ENCODE measurements around the gene NTSR1. TPM values are rescaled to one million over a fixed set of nuclear protein-coding genes. Genes with fewer than 3 reads are reported as not detected.
A peak's percentile ranks its signal among the peaks of the same experiment; 100 is the strongest.

NTSR1 gene
- total and polyA plus RNA-seq, 3 experiments from 2014 or later, result not detected

- H3K27me3 ChIP-seq (ENCODE audit: insufficient read depth, low read length, poor library complexity, severe bottlenecking), result no peaks in the 10 kb centered on the region
- H3K4me3 ChIP-seq (ENCODE audit: low read length), result no peak overlapping the region
- POLR2A ChIA-PET, result no interaction called here
- H3K27ac ChIP-seq (ENCODE audit: low read depth, low read length), result no peak overlapping the region
- no peaks in the 10 kb centered on the region for H3K9me3 ChIP-seq (ENCODE audit: low read length)
- no peaks in the 10 kb centered on the region for H3K36me3 Mint-ChIP-seq
- H3K4me1 Mint-ChIP-seq, result peaks cover 2 to 15% (median 6%) of the 10 kb centered on the region in 3 donors
- peak overlapping the region in 1 of 7 donors; percentile 73 for H3K4me3 Mint-ChIP-seq
- CTCF ChIA-PET, result interaction anchor here (1.2 kb wide), 1 partner anchor 91 kb away, joined by 3 read pairs; the partner anchor contains the start of gene SLCO4A1
- H3K27ac Mint-ChIP-seq, result no peak overlapping the region
- H3K9me3 Mint-ChIP-seq, result no peaks in the 10 kb centered on the region
- DNase-seq, result no peak
- H3K27me3 Mint-ChIP-seq, result no peaks in the 10 kb centered on the region
- no peaks in the 10 kb centered on the region for H3K36me3 ChIP-seq (ENCODE audit: insufficient read depth, low read length)
- peaks cover 6% of the 10 kb centered on the region for H3K4me1 ChIP-seq (ENCODE audit: insufficient read depth, low read length)
Measured at GRCh38 chr20:62733526-62733842, 24.8 kb downstream of the NTSR1 start.

GRCh38 chr20:62733891-62734290, 25.3 kb downstream of the NTSR1 start:
- H3K4me3 Mint-ChIP-seq, result no peak overlapping the region
- ChIA-PET CTCF (interaction anchor here (1.2 kb wide), 1 partner anchor 92 kb away, joined by 3 read pairs; the partner anchor contains the start of gene SLCO4A1), POLR2A (no interaction called here)
- H3K27me3 Mint-ChIP-seq, result no peaks in the 10 kb centered on the region
- no peaks in the 10 kb centered on the region for H3K36me3 ChIP-seq (ENCODE audit: insufficient read depth, low read length)
- no peaks in the 10 kb centered on the region for H3K9me3 ChIP-seq (ENCODE audit: low read length)
- no peak overlapping the region for H3K4me3 ChIP-seq (ENCODE audit: low read length)
- no peak overlapping the region for H3K27ac Mint-ChIP-seq
- H3K27ac ChIP-seq (ENCODE audit: low read depth, low read length), result no peak overlapping the region
- H3K9me3 Mint-ChIP-seq, result no peaks in the 10 kb centered on the region
- no peak for DNase-seq
- H3K36me3 Mint-ChIP-seq, result no peaks in the 10 kb centered on the region
- peaks cover 6% of the 10 kb centered on the region for H3K4me1 ChIP-seq (ENCODE audit: insufficient read depth, low read length)
- H3K4me1 Mint-ChIP-seq, result peaks cover 5 to 15% (median 6%) of the 10 kb centered on the region in 3 donors
- no peaks in the 10 kb centered on the region for H3K27me3 ChIP-seq (ENCODE audit: insufficient read depth, low read length, poor library complexity, severe bottlenecking)

- CTCF ChIA-PET, result interaction anchor here (0.8 to 1.2 kb wide), 2 partner anchors 83 to 92 kb away, joined by 3 read pairs; partner anchors contain the start of gene SLCO4A1
- Mint-ChIP-seq H3K4me1 (peaks cover 8 to 17% (median 9%) of the 10 kb centered on the region in 3 donors), H3K27ac (no peak overlapping the region), H3K36me3 (no peaks in the 10 kb centered on the region), H3K4me3 (no peak overlapping the region), H3K9me3 (no peaks in the 10 kb centered on the region), H3K27me3 (no peaks in the 10 kb centered on the region)
- POLR2A ChIA-PET, result no interaction called here
- no peaks in the 10 kb centered on the region for H3K27me3 ChIP-seq (ENCODE audit: insufficient read depth, low read length, poor library complexity, severe bottlenecking)
- H3K36me3 ChIP-seq (ENCODE audit: insufficient read depth, low read length), result no peaks in the 10 kb centered on the region
- no peak overlapping the region for H3K27ac ChIP-seq (ENCODE audit: low read depth, low read length)
- H3K4me1 ChIP-seq (ENCODE audit: insufficient read depth, low read length), result peaks cover 9% of the 10 kb centered on the region
- H3K4me3 ChIP-seq (ENCODE audit: low read length), result no peak overlapping the region
- no peaks in the 10 kb centered on the region for H3K9me3 ChIP-seq (ENCODE audit: low read length)
- DNase-seq, result no peak
Measured at GRCh38 chr20:62734326-62734725, 25.7 kb downstream of the NTSR1 start.

- H3K4me3 ChIP-seq (ENCODE audit: low read length), result no peak overlapping the region
- H3K9me3 Mint-ChIP-seq, result no peaks in the 10 kb centered on the region
- no peaks in the 10 kb centered on the region for H3K9me3 ChIP-seq (ENCODE audit: low read length)
- POLR2A ChIA-PET, result no interaction called here
- peaks cover 14% of the 10 kb centered on the region for H3K4me1 ChIP-seq (ENCODE audit: insufficient read depth, low read length)
- DNase-seq, result no peak
- no peak overlapping the region for H3K4me3 Mint-ChIP-seq
- no peaks in the 10 kb centered on the region for H3K36me3 ChIP-seq (ENCODE audit: insufficient read depth, low read length)
- peak overlapping the region in 2 of 8 donors; percentile 12 to 57 for H3K27ac Mint-ChIP-seq
- no peaks in the 10 kb centered on the region for H3K27me3 ChIP-seq (ENCODE audit: insufficient read depth, low read length, poor library complexity, severe bottlenecking)
- H3K27me3 Mint-ChIP-seq, result no peaks in the 10 kb centered on the region
- CTCF ChIA-PET, result interaction anchor here (0.8 to 1.2 kb wide), 2 partner anchors 83 to 93 kb away, joined by 3 read pairs; partner anchors contain the start of gene SLCO4A1
- peaks cover 14 to 22% (median 15%) of the 10 kb centered on the region in 3 donors for H3K4me1 Mint-ChIP-seq
- no peaks in the 10 kb centered on the region for H3K36me3 Mint-ChIP-seq
- H3K27ac ChIP-seq (ENCODE audit: low read depth, low read length), result no peak overlapping the region
Measured at GRCh38 chr20:62734881-62735280, 26.2 kb downstream of the NTSR1 start.

- no peaks in the 10 kb centered on the region for H3K36me3 Mint-ChIP-seq
- Histone ChIP-seq H3K4me1 (ENCODE audit: insufficient read depth, low read length) (peaks cover 16% of the 10 kb centered on the region), H3K4me3 (ENCODE audit: low read length) (no peak overlapping the region), H3K27ac (ENCODE audit: low read depth, low read length) (no peak overlapping the region), H3K9me3 (ENCODE audit: low read length) (no peaks in the 10 kb centered on the region), H3K27me3 (ENCODE audit: insufficient read depth, low read length, poor library complexity, severe bottlenecking) (no peaks in the 10 kb centered on the region), H3K36me3 (ENCODE audit: insufficient read depth, low read length) (no peaks in the 10 kb centered on the region)
- no peaks in the 10 kb centered on the region for H3K27me3 Mint-ChIP-seq
- DNase-seq, result peak in 1 of 5 donors; percentile 13
- POLR2A ChIA-PET, result no interaction called here
- no peak overlapping the region for H3K4me3 Mint-ChIP-seq
- H3K9me3 Mint-ChIP-seq, result no peaks in the 10 kb centered on the region
- peaks cover 19 to 27% (median 20%) of the 10 kb centered on the region in 3 donors for H3K4me1 Mint-ChIP-seq
- peak overlapping the region in 2 of 8 donors; percentile 43 to 57 for H3K27ac Mint-ChIP-seq
- CTCF ChIA-PET, result no interaction called here
Measured at GRCh38 chr20:62735331-62735821, 26.7 kb downstream of the NTSR1 start.

- Mint-ChIP-seq H3K27ac (no peak overlapping the region), H3K9me3 (no peaks in the 10 kb centered on the region), H3K4me3 (no peak overlapping the region), H3K27me3 (no peaks in the 10 kb centered on the region), H3K36me3 (no peaks in the 10 kb centered on the region), H3K4me1 (peaks cover 23 to 34% (median 24%) of the 10 kb centered on the region in 3 donors)
- Histone ChIP-seq H3K27me3 (ENCODE audit: insufficient read depth, low read length, poor library complexity, severe bottlenecking) (no peaks in the 10 kb centered on the region), H3K4me3 (ENCODE audit: low read length) (no peak overlapping the region), H3K36me3 (ENCODE audit: insufficient read depth, low read length) (no peaks in the 10 kb centered on the region), H3K4me1 (ENCODE audit: insufficient read depth, low read length) (peaks cover 23% of the 10 kb centered on the region), H3K27ac (ENCODE audit: low read depth, low read length) (no peak overlapping the region), H3K9me3 (ENCODE audit: low read length) (no peaks in the 10 kb centered on the region)
- ChIA-PET POLR2A (no interaction called here), CTCF (no interaction called here)
- no peak for DNase-seq
Measured at GRCh38 chr20:62736026-62736406, 27.4 kb downstream of the NTSR1 start.

- Mint-ChIP-seq H3K27me3 (no peaks in the 10 kb centered on the region), H3K36me3 (no peaks in the 10 kb centered on the region), H3K27ac (no peak overlapping the region), H3K4me1 (peaks cover 25 to 39% (median 27%) of the 10 kb centered on the region in 3 donors), H3K9me3 (no peaks in the 10 kb centered on the region), H3K4me3 (no peak overlapping the region)
- CTCF ChIA-PET, result no interaction called here
- Histone ChIP-seq H3K4me1 (ENCODE audit: insufficient read depth, low read length) (peaks cover 28% of the 10 kb centered on the region), H3K27me3 (ENCODE audit: insufficient read depth, low read length, poor library complexity, severe bottlenecking) (no peaks in the 10 kb centered on the region), H3K4me3 (ENCODE audit: low read length) (no peak overlapping the region), H3K36me3 (ENCODE audit: insufficient read depth, low read length) (no peaks in the 10 kb centered on the region), H3K9me3 (ENCODE audit: low read length) (no peaks in the 10 kb centered on the region), H3K27ac (ENCODE audit: low read depth, low read length) (no peak overlapping the region)
- DNase-seq, result no peak
- POLR2A ChIA-PET, result no interaction called here
Measured at GRCh38 chr20:62736407-62737071, 27.9 kb downstream of the NTSR1 start.

GRCh38 chr20:62737271-62737811, 28.7 kb downstream of the NTSR1 start:
- peaks cover 36% of the 10 kb centered on the region for H3K4me1 ChIP-seq (ENCODE audit: insufficient read depth, low read length)
- Mint-ChIP-seq H3K27me3 (no peaks in the 10 kb centered on the region), H3K4me3 (no peak overlapping the region), H3K27ac (peak overlapping the region in 1 of 8 donors; percentile 5), H3K4me1 (peaks cover 32 to 47% (median 35%) of the 10 kb centered on the region in 3 donors), H3K36me3 (no peaks in the 10 kb centered on the region), H3K9me3 (no peaks in the 10 kb centered on the region)
- no peaks in the 10 kb centered on the region for H3K36me3 ChIP-seq (ENCODE audit: insufficient read depth, low read length)
- ChIA-PET POLR2A (no interaction called here), CTCF (no interaction called here)
- no peak overlapping the region for H3K27ac ChIP-seq (ENCODE audit: low read depth, low read length)
- no peak overlapping the region for H3K4me3 ChIP-seq (ENCODE audit: low read length)
- H3K9me3 ChIP-seq (ENCODE audit: low read length), result no peaks in the 10 kb centered on the region
- no peak for DNase-seq
- no peaks in the 10 kb centered on the region for H3K27me3 ChIP-seq (ENCODE audit: insufficient read depth, low read length, poor library complexity, severe bottlenecking)
